ENCODE measurements around the gene GFOD2.

The GFOD2 gene

GRCh38 chr16:67731071-67731752 is 12.1 kb upstream of the GFOD2 start:
- DNase-seq, result no peak

DNA sequence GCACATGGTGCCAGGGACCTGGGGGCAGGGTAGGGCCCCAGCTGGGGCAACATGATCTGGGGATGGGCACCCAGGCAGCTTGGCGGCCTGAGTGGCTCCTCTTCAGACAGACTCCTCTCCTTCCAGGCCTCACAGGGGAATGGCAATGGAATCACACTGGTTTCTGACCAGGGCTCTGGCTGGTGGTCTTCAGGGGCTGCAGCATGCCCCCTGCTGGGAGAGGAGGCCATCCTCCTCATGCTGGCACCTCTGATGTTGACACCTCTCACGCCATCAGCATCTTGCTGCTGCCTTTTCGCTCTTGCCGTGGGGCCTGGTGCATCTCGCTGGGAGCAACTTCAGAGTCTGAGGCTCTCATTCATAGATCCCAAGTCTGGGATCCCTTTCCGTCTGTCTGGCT is 11.2 kb upstream of the GFOD2 start:
- DNase-seq, result no peak

DNA sequence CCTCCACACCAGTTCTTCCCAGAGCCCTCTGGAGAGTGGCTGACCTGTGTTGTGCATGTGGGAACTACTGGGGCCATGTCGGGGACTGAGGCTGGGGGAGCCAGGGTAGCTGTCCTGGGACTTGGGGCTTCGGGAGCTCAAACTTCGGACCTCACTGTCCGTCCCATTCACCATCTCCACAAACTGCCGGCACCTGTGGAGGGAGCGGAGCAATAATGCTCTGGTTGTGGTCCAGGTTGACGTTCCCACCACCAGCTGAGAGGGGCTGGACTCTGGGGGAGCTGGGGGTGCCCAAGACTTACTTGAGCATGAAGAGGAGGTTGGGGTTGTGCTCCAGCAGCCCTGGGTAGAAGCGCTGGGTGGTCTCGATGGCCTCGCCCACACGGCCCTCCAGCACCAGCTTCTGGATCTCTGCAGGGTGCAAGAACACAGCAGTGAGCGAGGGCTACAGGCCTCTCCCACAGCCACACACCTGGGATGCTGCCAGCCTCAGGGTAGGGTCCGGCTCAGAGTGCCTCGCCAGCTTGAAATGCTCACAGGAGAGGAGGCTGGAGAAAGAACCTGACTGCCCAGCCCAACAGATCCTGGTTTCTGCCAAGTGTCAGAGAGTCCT is 10.6 kb upstream of the GFOD2 start:
- DNase-seq, result no peak

- no peak for DNase-seq
Observed at GRCh38 chr16:67727521-67728485, 8.7 kb upstream of the GFOD2 start.

- DNase-seq, result no peak
Observed at GRCh38 chr16:67726106-67727034, 7.3 kb upstream of the GFOD2 start.

DNA sequence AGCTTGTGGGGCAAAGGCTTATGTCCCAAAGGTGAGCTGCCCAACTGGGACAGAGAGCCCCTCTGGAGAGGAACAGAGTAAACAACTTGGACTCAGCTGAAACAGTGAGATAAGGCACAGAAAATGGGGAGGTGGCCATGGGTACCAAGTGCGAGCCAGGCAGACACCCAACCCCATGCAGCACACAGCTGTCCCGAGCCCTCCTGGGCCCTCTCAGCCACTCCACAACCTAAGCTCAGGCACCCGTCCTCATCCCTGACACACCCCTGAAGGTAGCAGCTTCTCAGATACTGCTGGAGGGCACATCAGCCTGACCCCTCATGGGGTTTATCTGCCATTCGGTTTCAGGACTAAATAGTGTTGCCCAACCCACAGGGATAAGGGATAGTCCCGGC is 4.8 kb upstream of the GFOD2 start:
- no peak for DNase-seq

- DNase-seq, result no peak
Observed at GRCh38 chr16:67723151-67723910, 4.2 kb upstream of the GFOD2 start.

DNA sequence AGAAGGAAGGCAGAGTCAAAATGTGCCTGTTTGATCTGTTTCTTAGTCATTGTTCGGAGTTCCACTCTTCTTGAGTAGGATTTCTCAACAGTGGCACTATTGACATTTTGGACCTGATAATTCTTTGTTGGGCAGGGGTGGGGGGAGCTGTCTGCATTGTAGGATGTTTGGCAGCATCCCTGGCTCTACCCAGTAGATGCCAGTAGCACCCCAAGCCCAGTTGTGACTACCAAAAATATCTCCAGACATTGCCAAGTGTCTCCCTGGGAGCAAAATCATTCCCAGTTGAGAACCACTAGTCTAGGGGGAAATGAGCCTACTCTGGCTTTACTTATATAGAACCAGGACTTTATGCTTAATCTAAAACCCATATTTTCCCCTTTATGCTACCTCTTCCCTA is 1.1 kb upstream of the GFOD2 start:
- DNase-seq, result no peak

GRCh38 chr16:67719778-67720144 is 645 bp upstream of the GFOD2 start:
- DNase-seq, result peak; percentile 4

DNA sequence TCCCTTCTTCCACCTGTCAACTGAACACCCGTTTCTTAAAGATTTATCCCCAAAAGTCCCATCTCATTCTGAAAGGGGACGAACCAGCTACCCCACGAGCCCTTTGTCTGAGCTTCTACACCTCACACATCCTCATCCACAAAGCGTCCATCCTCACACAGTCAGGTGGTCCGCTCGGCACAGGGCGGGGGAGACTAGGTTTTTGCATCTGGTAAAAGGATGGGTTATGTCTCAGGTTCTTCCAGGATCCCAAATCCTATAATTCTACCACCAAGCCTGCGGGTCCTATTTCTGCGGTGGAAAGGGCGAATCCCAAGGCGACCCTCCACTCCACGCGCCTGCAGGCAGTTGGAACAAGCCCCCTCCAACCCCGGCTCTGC is 458 bp downstream of the GFOD2 start:
- DNase-seq, result no peak

- DNase-seq, result no peak
Observed at GRCh38 chr16:67716097-67716496, 3.0 kb downstream of the GFOD2 start.

GRCh38 chr16:67714522-67714921 is 4.6 kb downstream of the GFOD2 start:
- DNase-seq, result no peak

- no peak for DNase-seq
Observed at GRCh38 chr16:67713647-67714273, 5.4 kb downstream of the GFOD2 start.

- no peak for DNase-seq
Observed at GRCh38 chr16:67710607-67711006, 8.5 kb downstream of the GFOD2 start.

- no peak for DNase-seq
Observed at GRCh38 chr16:67709050-67709449, 10.1 kb downstream of the GFOD2 start.

GRCh38 chr16:67708368-67708771 is 10.7 kb downstream of the GFOD2 start:
- no peak for DNase-seq

- no peak for DNase-seq
Observed at GRCh38 chr16:67707790-67708189, 11.3 kb downstream of the GFOD2 start.

- DNase-seq, result no peak
Observed at GRCh38 chr16:67707210-67707609, 11.9 kb downstream of the GFOD2 start.

GRCh38 chr16:67704110-67704509 is 15.0 kb downstream of the GFOD2 start:
- DNase-seq, result no peak

DNA sequence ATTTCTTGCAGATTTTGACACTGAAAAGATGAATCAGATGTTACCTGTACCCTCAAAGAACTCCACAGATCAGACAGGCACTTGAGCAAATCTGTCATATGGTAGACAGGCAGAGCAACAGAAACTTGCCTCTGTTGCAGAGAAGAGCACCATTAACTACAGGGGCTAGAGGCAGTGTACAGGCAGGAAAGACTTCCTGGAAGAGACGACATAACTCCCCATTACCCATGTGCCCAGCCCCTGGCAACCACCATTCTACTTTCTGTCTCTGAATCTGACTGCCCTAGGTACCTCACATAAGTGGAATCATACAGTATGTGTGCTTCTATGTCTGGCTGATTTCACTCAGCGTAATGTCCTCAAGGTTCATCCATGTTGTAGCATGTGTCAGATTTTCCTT is 15.5 kb downstream of the GFOD2 start:
- no peak for DNase-seq

DNA sequence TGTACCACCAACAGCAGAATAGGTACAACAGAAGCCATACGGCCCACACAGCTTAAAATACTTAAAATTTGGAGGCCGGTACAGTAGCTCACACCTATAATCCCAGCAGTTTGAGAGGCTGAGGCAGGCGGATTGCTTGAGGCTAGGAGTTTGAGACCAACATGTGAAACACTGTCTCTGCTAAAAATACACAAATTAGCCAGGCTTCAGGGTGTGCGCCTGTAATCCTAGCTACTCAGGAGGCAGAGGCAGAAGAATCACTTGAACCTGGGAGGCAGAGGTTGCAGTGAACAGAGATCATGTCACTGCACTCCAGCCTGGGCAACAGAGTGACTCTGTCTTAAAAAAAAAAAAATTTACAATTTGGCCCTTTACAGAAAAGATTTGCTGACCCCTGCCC is 17.0 kb downstream of the GFOD2 start:
- DNase-seq, result no peak

- no peak for DNase-seq
Observed at GRCh38 chr16:67701420-67701819, 17.7 kb downstream of the GFOD2 start.

All from activated T-cell treated with anti-CD3 and anti-CD28 coated beads for 4 hours (primary cell).